Measurements from ENCODE around the gene HORMAD2. TPM values are rescaled to one million over a fixed set of nuclear protein-coding genes. Genes with fewer than 3 reads are reported as not detected.

The HORMAD2 gene
- total RNA-seq, 1 experiment from 2014 or later = not detected

- Histone ChIP-seq H3K36me3 (ENCODE audit: insufficient read depth, low read length, poor library complexity, severe bottlenecking) (no peaks in the 10 kb centered on the region), H3K9me3 (ENCODE audit: low read depth, low read length, poor library complexity, severe bottlenecking) (no peaks in the 10 kb centered on the region), H3K4me3 (ENCODE audit: low read depth, low read length, poor library complexity, severe bottlenecking) (no peak overlapping the region), H3K27ac (ENCODE audit: low read depth, low read length, poor library complexity, severe bottlenecking) (no peak overlapping the region), H3K4me1 (ENCODE audit: insufficient read depth, low read length, poor library complexity, severe bottlenecking) (no peaks in the 10 kb centered on the region), H3K27me3 (replicated peaks; ENCODE audit: insufficient read depth, low read depth, low read length, poor library complexity) (no peaks in the 10 kb centered on the region)
- ChIA-PET POLR2A (ENCODE audit: low non-redundant PET) (no interaction called here), CTCF (no interaction called here)
- no peak for DNase-seq (ENCODE audit: low spot score)
- TF ChIP-seq, protein P1, sequence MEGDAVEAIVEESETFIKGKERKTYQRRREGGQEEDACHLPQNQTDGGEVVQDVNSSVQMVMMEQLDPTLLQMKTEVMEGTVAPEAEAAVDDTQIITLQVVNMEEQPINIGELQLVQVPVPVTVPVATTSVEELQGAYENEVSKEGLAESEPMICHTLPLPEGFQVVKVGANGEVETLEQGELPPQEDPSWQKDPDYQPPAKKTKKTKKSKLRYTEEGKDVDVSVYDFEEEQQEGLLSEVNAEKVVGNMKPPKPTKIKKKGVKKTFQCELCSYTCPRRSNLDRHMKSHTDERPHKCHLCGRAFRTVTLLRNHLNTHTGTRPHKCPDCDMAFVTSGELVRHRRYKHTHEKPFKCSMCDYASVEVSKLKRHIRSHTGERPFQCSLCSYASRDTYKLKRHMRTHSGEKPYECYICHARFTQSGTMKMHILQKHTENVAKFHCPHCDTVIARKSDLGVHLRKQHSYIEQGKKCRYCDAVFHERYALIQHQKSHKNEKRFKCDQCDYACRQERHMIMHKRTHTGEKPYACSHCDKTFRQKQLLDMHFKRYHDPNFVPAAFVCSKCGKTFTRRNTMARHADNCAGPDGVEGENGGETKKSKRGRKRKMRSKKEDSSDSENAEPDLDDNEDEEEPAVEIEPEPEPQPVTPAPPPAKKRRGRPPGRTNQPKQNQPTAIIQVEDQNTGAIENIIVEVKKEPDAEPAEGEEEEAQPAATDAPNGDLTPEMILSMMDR (conservative IDR thresholded peaks at IDR 0.05; ENCODE audit: low read depth, low read length) = no peak
- no peak for TF ChIP-seq EZH2 (IDR thresholded peaks at IDR 0.05; ENCODE audit: borderline replicate concordance, low read depth, low read length, poor library complexity, severe bottlenecking)
- BruUV-seq (replicated peaks) = no TSS peak
- intact Hi-C loops (cut with micrococcal nuclease; ENCODE audit: unreplicated experiment) = no loop called here
Measured at GRCh38 chr22:30220338-30221012, 140.2 kb downstream of the HORMAD2 start.

- POLR2A ChIA-PET (ENCODE audit: low non-redundant PET) = no interaction called here
Measured at GRCh38 chr22:30221121-30221992, 141.1 kb downstream of the HORMAD2 start.

GRCh38 chr22:30222321-30222720, 142.1 kb downstream of the HORMAD2 start:
- no peaks in the 10 kb centered on the region for H3K9me3 ChIP-seq (ENCODE audit: low read depth, low read length, poor library complexity, severe bottlenecking)
- H3K4me3 ChIP-seq (ENCODE audit: low read depth, low read length, poor library complexity, severe bottlenecking) = no peak overlapping the region
- no peak overlapping the region for H3K27ac ChIP-seq (ENCODE audit: low read depth, low read length, poor library complexity, severe bottlenecking)
- H3K36me3 ChIP-seq (ENCODE audit: insufficient read depth, low read length, poor library complexity, severe bottlenecking) = no peaks in the 10 kb centered on the region
- H3K27me3 ChIP-seq (replicated peaks; ENCODE audit: insufficient read depth, low read depth, low read length, poor library complexity) = no peaks in the 10 kb centered on the region
- no TSS peak for BruUV-seq (replicated peaks)
- no peaks in the 10 kb centered on the region for H3K4me1 ChIP-seq (ENCODE audit: insufficient read depth, low read length, poor library complexity, severe bottlenecking)
- POLR2A ChIA-PET (ENCODE audit: low non-redundant PET) = no interaction called here
- TF ChIP-seq, protein P1 (conservative IDR thresholded peaks at IDR 0.05; ENCODE audit: low read depth, low read length) = no peak
- no peak for TF ChIP-seq EZH2 (IDR thresholded peaks at IDR 0.05; ENCODE audit: borderline replicate concordance, low read depth, low read length, poor library complexity, severe bottlenecking)
- CTCF ChIA-PET = no interaction called here
- intact Hi-C loops (cut with micrococcal nuclease; ENCODE audit: unreplicated experiment) = no loop called here
- DNase-seq (ENCODE audit: low spot score) = no peak

More at GRCh38 chr22:30221121-30221992, 141.1 kb downstream of the HORMAD2 start:
- intact Hi-C loops (cut with micrococcal nuclease; ENCODE audit: unreplicated experiment) = no loop called here
- H3K27ac ChIP-seq (ENCODE audit: low read depth, low read length, poor library complexity, severe bottlenecking) = no peak overlapping the region
- H3K4me1 ChIP-seq (ENCODE audit: insufficient read depth, low read length, poor library complexity, severe bottlenecking) = no peaks in the 10 kb centered on the region
- H3K27me3 ChIP-seq (replicated peaks; ENCODE audit: insufficient read depth, low read depth, low read length, poor library complexity) = no peaks in the 10 kb centered on the region
- no peak overlapping the region for H3K4me3 ChIP-seq (ENCODE audit: low read depth, low read length, poor library complexity, severe bottlenecking)
- BruUV-seq (replicated peaks) = no TSS peak
- DNase-seq (ENCODE audit: low spot score) = no peak
- CTCF ChIA-PET = no interaction called here
- TF ChIP-seq EZH2 (IDR thresholded peaks at IDR 0.05; ENCODE audit: borderline replicate concordance, low read depth, low read length, poor library complexity, severe bottlenecking) = no peak
- TF ChIP-seq, protein P1 (conservative IDR thresholded peaks at IDR 0.05; ENCODE audit: low read depth, low read length) = no peak
- no peaks in the 10 kb centered on the region for H3K36me3 ChIP-seq (ENCODE audit: insufficient read depth, low read length, poor library complexity, severe bottlenecking)
- H3K9me3 ChIP-seq (ENCODE audit: low read depth, low read length, poor library complexity, severe bottlenecking) = no peaks in the 10 kb centered on the region
